ENCODE results near the gene CNTNAP3. TPM values are rescaled to one million over a fixed set of nuclear protein-coding genes. Genes with fewer than 3 reads are reported as not detected.
"Not testable (repeated sequence)": the region's sequence is repeated elsewhere in the genome, so short reads cannot be mapped to it uniquely, and the experiment has no call there.

CNTNAP3 gene
- total RNA-seq, 1 donor from 2014 or later, result not detected

GRCh38 chr9:39073537-39073936, 214.4 kb downstream of the CNTNAP3 start:
- intact Hi-C loops (cut with micrococcal nuclease), result not testable (repeated sequence)

- intact Hi-C loops (cut with micrococcal nuclease), result not testable (repeated sequence)
These were observed 220.3 kb downstream of the CNTNAP3 start for GRCh38 chr9:39067683-39068082.

DNA sequence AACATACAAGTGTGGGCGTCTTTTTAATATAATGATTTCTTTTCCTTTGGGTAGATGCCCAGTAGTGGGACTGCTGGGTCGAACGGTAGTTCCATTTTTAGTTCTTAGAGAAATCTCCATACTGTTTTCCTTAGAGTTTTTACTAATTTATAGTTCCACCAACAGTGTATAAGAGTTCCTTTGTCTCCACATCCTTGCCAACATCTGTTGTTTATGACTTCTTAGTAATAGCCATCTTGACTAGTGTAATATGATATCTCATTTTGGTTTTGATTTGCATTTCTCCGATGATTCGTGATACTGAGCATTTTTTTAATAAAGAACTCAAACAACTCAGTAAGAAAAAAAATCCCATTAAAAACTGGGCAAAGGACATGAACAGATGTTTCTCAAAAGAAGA, 225.0 kb downstream of the CNTNAP3 start:
- intact Hi-C loops (cut with micrococcal nuclease), result not testable (repeated sequence)

- intact Hi-C loops (cut with micrococcal nuclease), result not testable (repeated sequence)
These were observed 233.5 kb downstream of the CNTNAP3 start for GRCh38 chr9:39054453-39054852.

- intact Hi-C loops (cut with micrococcal nuclease), result not testable (repeated sequence)
These were observed 241.1 kb downstream of the CNTNAP3 start for GRCh38 chr9:39046833-39047232.

GRCh38 chr9:39042352-39042803, 245.6 kb downstream of the CNTNAP3 start:
- intact Hi-C loops (cut with micrococcal nuclease), result not testable (repeated sequence)

DNA sequence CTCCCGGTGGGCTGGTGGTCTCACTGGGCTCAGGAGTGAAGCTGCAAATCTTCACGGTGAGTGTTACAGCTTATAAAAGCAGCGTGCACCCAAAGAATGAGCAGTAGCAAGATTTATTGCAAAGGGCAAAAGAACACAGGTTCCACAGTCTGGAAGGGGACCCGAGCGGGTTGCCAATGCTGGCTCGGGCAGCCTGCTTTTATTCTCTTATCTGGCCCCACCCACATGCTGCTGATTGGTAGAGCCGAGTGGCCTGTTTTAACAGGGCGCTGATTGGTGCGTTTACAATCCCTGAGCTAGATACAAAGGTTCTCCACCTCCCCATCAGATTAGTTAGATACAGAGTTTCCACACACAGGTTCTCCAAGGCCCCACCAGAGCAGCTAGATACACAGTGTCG, 246.2 kb downstream of the CNTNAP3 start:
- intact Hi-C loops (cut with micrococcal nuclease), result not testable (repeated sequence)

DNA sequence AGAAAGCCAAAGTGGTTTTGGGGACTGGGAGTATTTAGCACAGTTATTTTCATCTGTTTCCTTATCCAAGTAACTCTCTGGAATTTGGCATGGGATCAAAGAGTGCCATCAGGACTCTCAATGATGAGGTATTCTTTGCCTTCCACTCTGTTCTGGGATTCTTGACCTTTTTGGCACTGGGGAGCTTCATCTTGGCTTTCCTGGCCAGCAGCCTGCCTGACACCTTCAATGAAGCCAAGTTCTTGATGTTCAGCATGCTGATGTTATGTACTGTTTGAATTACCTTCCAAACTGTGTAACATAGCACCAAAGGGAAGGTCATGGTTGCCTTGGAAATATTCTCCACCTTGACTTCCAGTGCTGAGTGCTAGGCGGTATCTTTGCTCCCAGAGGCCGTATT, 248.8 kb downstream of the CNTNAP3 start:
- intact Hi-C loops (cut with micrococcal nuclease), result not testable (repeated sequence)

DNA sequence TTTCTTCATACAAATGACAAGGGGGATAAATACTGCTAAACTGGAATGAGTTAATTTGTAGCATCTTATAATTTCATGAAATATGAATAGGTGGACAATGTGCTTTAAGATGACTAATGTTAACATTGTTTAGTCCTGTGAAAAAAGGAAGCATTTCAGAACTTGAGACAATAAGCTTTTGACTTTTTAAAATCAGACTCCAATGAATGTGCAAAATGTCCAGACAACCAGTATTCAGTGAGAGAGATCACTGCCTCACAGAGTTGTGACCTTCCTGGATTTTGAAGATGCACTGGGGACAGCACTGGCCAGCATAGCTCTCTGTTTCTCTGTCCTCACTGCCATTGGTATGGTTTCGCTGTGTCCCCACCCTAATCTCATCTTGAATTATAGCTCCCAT, 249.7 kb downstream of the CNTNAP3 start:
- intact Hi-C loops (cut with micrococcal nuclease), result not testable (repeated sequence)

GRCh38 chr9:39033849-39034248, 254.1 kb downstream of the CNTNAP3 start:
- intact Hi-C loops (cut with micrococcal nuclease), result not testable (repeated sequence)

- intact Hi-C loops (cut with micrococcal nuclease), result not testable (repeated sequence)
These were observed 257.6 kb downstream of the CNTNAP3 start for GRCh38 chr9:39030204-39031019.

GRCh38 chr9:39028855-39029254, 259.1 kb downstream of the CNTNAP3 start:
- intact Hi-C loops (cut with micrococcal nuclease), result not testable (repeated sequence)

GRCh38 chr9:39028168-39028567, 259.8 kb downstream of the CNTNAP3 start:
- intact Hi-C loops (cut with micrococcal nuclease), result not testable (repeated sequence)

GRCh38 chr9:39025911-39026588, 261.9 kb downstream of the CNTNAP3 start:
- intact Hi-C loops (cut with micrococcal nuclease), result not testable (repeated sequence)

Other genes starting within 250 kb of the CNTNAP3 start
- not detected in 2 replicates for gene SPATA31A1, start 67.5 kb upstream of the CNTNAP3 start, total RNA-seq